GM13976 (cell line): ENCODE data around the gene ADCY7.
"Not testable (repeated sequence)": the region's sequence is repeated elsewhere in the genome, so short reads cannot be mapped to it uniquely, and the experiment has no call there.

Experiments used
- DNase-seq: peaks from one replicate; pipeline ENCODE4 v3.0.0; 2012; ENCODE audit warnings: low spot score
- CTCF ChIP-seq: IDR thresholded peaks from 2 replicates; pipeline ENCODE4 v1.5.1; 2012; ENCODE audit warnings: borderline replicate concordance, mild to moderate bottlenecking; ENCODE audit not compliant: insufficient read depth; ENCODE audit errors: extremely low read depth, missing control alignments, control extremely low read depth
- in situ Hi-C: fragments of 300-500 bp; cut with MboI; formaldehyde crosslinking; loops from one replicate; pipeline ENCODE4 v1.12.0; 2022; ENCODE audit warnings: low sequenced_read_pairs, mixed read lengths, inconsistent platforms; ENCODE audit not compliant: unreplicated experiment

The ADCY7 gene

GRCh38 chr16:50336884-50337283, 70.5 kb downstream of the ADCY7 start:
- TF ChIP-seq CTCF, result no peak
- DNase-seq, result no peak
- in situ Hi-C loops, result no loop called here

GRCh38 chr16:50338371-50339231, 72.2 kb downstream of the ADCY7 start:
- no peak for DNase-seq
- TF ChIP-seq CTCF, result no peak
- in situ Hi-C loops, result no loop called here

GRCh38 chr16:50340578-50340977, 74.2 kb downstream of the ADCY7 start:
- TF ChIP-seq CTCF, result no peak
- no peak for DNase-seq
- in situ Hi-C loops, result no loop called here

GRCh38 chr16:50343566-50343965, 77.2 kb downstream of the ADCY7 start:
- in situ Hi-C loops, DNase-seq: not testable (repeated sequence)

- in situ Hi-C loops, DNase-seq: not testable (repeated sequence)
Observed at GRCh38 chr16:50345210-50345609, 78.9 kb downstream of the ADCY7 start.

- TF ChIP-seq CTCF, result no peak
- in situ Hi-C loops, result no loop called here
- DNase-seq, result no peak
Observed at GRCh38 chr16:50351116-50351515, 84.8 kb downstream of the ADCY7 start.

GRCh38 chr16:50351952-50352351, 85.6 kb downstream of the ADCY7 start:
- DNase-seq, result no peak
- in situ Hi-C loops, result no loop called here
- no peak for TF ChIP-seq CTCF
